Skeletal muscle tissue (tissue), 4 donors: ENCODE data around the gene SPACA7. TPM values are rescaled to one million over a fixed set of nuclear protein-coding genes. Genes with fewer than 3 reads are reported as not detected.

Source experiments
- H3K27ac ChIP-seq: one replicate; pipeline ENCODE4 v1.7.0; 2013; ENCODE audit warnings: mild to moderate bottlenecking, low read depth, low read length, inconsistent platforms
- H3K27me3 ChIP-seq, 3 donors: one replicate each; pipeline ENCODE4 v1.7.0; 2013; ENCODE audit warnings: low read length in 3 of 3; ENCODE audit not compliant: control insufficient read depth in 3 of 3, insufficient read depth in 3 of 3
- H3K36me3 ChIP-seq, 3 donors: one replicate each; pipeline ENCODE4 v1.7.0; 2013; ENCODE audit warnings: low read length in 3 of 3; ENCODE audit not compliant: control insufficient read depth in 3 of 3, insufficient read depth in 3 of 3
- H3K4me1 ChIP-seq, 3 donors: one replicate each; pipeline ENCODE4 v1.7.0; 2013; ENCODE audit warnings: low read length in 3 of 3, mild to moderate bottlenecking in 3 of 3; ENCODE audit not compliant: control insufficient read depth in 3 of 3, insufficient read depth in 3 of 3
- H3K4me3 ChIP-seq, 3 donors: one replicate each; pipeline ENCODE4 v1.7.0; 2013; ENCODE audit warnings: low read length in 3 of 3
- H3K9ac ChIP-seq, 3 donors: one replicate each; pipeline ENCODE4 v1.7.0; 2013; ENCODE audit warnings: low read length in 3 of 3, mild to moderate bottlenecking in 3 of 3, moderate library complexity in 2 of 3, low read depth in 1 of 3
- H3K9me3 ChIP-seq, 3 donors: one replicate each; pipeline ENCODE4 v1.7.0; 2013; ENCODE audit warnings: low read length in 3 of 3; ENCODE audit not compliant: control insufficient read depth in 3 of 3
- total RNA-seq: library from RNA; depleted of rRNA; stranded (reverse); fragments of >200 nt; gene quantifications from one replicate; pipeline ENCODE4 v1.2.3, GENCODE V29; 2014
- donor health status: Osteomylitis.

SPACA7 gene
- total RNA-seq, 1 donor from 2014 or later: not detected

DNA sequence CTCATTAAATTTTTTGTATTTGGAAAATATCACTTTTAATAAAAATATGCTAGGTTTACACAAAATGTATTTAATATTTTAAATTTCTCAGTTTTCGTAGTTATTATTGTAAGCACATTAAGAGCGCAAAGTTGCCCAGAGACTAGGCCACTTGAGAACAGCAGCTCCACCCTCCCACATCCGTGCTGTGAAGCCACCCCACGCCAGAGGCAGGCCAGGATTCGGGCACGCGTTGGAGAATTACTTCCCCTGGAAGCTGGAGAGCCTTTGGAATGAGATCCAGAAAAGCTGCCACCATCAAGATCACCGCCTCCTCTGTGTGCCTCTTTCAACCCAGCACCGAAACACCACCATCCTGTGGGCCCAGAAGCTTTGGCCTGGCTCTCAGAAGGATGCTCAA is 41.0 kb upstream of the SPACA7 start:
- Histone ChIP-seq H3K27me3 (peaks cover 26 to 31% (median 30%) of the 10 kb centered on the region in 3 donors), H3K9me3 (no peaks in the 10 kb centered on the region), H3K36me3 (no peaks in the 10 kb centered on the region), H3K4me1 (no peaks in the 10 kb centered on the region), H3K4me3 (no peak overlapping the region), H3K9ac (no peak overlapping the region), H3K27ac (no peak overlapping the region)

DNA sequence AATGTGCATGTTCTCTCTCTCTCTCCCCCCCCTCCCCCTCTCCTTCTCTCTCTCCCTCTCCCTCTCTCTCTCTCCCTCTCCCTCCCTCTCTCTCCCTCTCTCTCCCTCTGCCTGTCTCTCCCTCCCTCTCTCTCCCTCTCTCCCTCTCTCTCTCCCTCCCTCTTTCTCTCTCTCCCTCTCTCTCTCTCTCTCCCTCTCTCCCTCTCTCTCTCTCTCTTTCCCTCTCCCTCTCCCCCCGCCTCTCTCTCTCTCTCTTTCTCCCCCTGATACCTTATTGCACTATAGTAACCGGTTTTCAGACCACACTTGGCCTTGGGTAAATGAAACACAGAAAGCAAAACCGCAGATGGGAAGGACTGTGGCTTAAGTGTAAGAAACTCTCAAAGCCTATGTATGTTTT is 34.7 kb upstream of the SPACA7 start:
- Histone ChIP-seq H3K4me1 (no peaks in the 10 kb centered on the region), H3K27me3 (peaks cover 10 to 28% (median 22%) of the 10 kb centered on the region in 3 donors), H3K9me3 (no peaks in the 10 kb centered on the region), H3K9ac (no peak overlapping the region), H3K27ac (no peak overlapping the region), H3K4me3 (no peak overlapping the region), H3K36me3 (no peaks in the 10 kb centered on the region)

DNA sequence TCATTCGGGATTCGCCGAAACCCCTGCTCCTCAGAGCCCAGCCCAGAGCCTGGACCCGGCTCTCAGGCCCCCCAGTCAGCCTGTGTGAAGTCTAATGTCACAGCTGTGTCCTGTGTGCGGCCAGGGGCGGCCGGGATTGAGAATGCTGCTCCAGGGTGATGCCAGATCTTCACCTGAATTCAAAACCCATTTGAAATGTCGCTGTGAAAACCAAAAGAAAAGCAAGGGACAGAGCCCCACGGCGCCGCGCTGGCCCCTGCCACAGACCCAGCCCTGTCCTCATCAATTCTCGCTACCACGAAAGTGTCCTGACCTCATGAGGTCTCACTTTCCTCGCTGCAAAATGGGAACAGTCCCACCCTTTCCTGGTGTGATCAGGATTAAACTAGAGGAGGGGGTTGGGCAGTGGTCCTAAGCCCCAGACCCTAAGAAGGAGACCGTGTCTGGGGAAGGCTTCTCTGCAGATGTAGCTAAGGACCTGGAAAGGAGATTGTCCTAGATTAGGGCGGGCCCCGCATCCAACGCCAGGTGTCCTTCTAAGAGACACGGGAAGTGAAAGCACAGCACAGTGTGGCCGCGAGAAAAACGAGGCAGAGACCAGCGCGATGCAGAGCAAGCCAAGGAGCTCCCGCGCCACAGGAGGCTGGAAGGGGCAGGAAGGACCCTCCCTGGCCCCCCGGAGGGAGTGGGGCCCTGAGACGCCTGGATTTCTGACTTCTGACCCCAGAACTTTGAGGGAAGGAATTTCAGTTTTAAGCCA is 34.0 kb upstream of the SPACA7 start:
- Histone ChIP-seq H3K4me3 (peak overlapping the region in 1 of 3 donors; percentile 6), H3K36me3 (no peaks in the 10 kb centered on the region), H3K27me3 (peaks cover 11 to 34% (median 27%) of the 10 kb centered on the region in 3 donors), H3K27ac (no peak overlapping the region), H3K9ac (no peak overlapping the region), H3K9me3 (no peaks in the 10 kb centered on the region), H3K4me1 (no peaks in the 10 kb centered on the region)

DNA sequence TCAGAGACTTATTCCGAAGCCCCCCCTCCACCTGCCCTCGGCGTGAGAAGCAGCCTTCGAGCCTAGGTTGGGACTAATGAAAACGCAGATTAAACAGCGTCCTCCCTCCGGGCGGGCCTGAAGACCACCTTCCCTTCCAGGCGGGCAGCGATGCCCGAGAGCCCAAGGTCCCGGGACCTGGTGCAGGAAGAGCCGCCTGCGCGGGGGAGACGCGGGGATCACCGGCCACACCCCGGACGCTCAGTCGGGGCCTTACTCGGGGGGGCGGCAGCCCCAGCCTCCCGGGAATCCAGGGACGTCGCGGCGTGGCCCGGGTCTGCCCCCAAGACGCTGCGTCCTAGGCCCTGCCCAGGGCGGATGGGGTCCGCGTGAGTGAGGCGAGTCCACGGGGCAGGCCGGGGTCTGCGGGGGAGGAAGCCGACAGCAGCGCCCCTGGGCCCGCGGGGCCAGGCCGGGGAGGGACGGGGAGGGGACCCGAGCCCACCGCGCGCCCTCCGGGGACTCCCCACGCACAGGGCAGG is 33.3 kb upstream of the SPACA7 start:
- peaks cover 15 to 36% (median 27%) of the 10 kb centered on the region in 3 donors for H3K27me3 ChIP-seq
- H3K4me3 ChIP-seq: no peak overlapping the region
- no peak overlapping the region for H3K27ac ChIP-seq
- no peaks in the 10 kb centered on the region for H3K9me3 ChIP-seq
- H3K4me1 ChIP-seq: no peaks in the 10 kb centered on the region
- H3K36me3 ChIP-seq: no peaks in the 10 kb centered on the region
- H3K9ac ChIP-seq: no peak overlapping the region

DNA sequence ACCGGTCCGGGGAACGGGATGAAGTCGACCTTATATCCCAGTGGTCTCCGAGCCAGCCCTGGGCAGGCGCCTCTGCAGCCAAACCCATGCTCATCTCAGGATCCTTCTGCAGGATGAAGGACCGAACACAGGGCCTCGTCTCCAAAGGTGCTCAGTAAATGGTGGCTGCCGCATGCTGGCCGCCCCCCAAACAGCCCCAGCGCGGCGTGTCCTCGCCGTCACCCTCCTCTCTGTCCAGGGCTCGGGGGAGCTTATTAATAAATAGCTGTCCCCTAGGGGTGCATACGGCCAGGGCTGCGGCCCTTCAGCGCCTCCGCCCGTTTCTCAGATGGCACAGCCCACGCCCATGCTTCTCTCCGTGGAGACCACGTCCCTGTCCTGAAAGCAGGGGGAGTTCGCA is 32.6 kb upstream of the SPACA7 start:
- Histone ChIP-seq H3K9me3 (no peaks in the 10 kb centered on the region), H3K27ac (no peak overlapping the region), H3K27me3 (peaks cover 19 to 42% (median 32%) of the 10 kb centered on the region in 3 donors)

DNA sequence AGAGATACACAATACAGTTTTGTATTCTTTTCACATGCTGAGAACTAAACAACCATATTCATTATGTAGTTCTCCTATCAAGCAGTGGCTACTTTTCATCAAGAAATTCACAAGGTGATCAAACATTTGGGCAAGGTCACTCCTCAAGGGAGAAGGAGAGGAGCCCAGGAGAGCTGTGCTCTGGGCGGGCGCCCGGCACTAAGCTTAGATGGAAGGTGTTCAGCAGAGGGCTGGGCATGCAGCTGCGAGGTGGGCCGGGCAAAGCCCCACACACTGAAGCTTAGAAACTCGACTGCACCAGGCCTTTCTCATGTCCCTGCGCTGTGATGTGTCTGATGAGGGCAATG is 30.4 kb upstream of the SPACA7 start:
- Histone ChIP-seq H3K4me1 (no peaks in the 10 kb centered on the region), H3K27me3 (peaks cover 22 to 52% (median 37%) of the 10 kb centered on the region in 3 donors), H3K27ac (no peak overlapping the region), H3K4me3 (no peak overlapping the region), H3K9ac (no peak overlapping the region), H3K36me3 (no peaks in the 10 kb centered on the region), H3K9me3 (no peaks in the 10 kb centered on the region)

More for the DNA sequence above, 32.6 kb upstream of the SPACA7 start:
- Histone ChIP-seq H3K9ac (no peak overlapping the region), H3K4me1 (no peaks in the 10 kb centered on the region), H3K36me3 (no peaks in the 10 kb centered on the region), H3K4me3 (no peak overlapping the region)

DNA sequence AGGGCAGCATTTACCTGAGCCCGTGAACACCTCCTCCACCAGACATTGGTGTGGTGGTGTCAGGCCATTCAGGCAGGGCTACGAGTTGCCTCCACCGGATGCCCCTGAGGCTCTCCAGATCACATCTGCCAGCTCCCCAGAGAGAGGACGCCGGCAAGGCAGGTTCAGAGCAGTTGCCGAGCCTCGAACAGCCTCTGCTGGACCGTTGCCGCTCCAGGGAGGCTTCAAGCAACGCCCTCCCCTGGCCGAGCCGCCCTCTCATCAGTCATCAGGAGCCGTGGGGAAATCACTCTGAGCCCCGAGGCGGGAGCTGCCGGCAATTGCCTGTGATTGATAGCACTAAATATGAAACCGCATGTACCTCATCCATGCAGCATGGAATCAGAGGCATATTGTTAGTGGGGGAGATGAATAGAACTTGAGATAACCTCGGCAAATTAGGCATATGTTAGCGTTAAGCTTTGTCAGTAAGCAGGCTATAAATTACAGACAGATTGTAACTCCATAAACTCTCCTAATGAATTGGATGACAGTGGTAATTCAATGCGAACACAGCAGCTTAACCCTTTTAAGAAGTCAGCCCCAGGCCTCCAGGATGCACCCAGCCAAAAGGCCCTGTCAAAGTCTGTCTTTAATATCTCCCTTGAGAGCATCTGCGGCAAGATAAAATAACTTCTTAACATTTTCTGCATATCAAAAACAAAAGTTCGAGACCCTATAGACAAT is 29.8 kb upstream of the SPACA7 start:
- Histone ChIP-seq H3K27ac (no peak overlapping the region), H3K9ac (no peak overlapping the region), H3K36me3 (no peaks in the 10 kb centered on the region), H3K27me3 (peaks cover 27 to 52% (median 37%) of the 10 kb centered on the region in 3 donors), H3K4me3 (no peak overlapping the region), H3K9me3 (no peaks in the 10 kb centered on the region), H3K4me1 (no peaks in the 10 kb centered on the region)

DNA sequence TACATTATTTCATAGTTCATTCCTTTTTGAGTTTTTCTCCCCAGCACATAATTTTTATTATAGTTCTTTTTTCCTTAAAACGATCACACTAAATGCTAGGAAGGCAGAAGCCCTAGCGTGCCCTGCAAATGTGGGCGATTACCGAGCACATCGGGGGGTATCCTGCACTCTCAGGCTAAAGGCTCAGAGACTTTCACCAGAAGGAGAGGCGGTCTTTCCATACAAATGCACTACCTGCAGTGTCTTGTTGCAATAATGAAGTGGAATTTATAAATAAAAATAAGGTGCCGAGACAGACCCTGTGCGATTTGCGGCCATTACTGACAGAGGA is 29.3 kb upstream of the SPACA7 start:
- Histone ChIP-seq H3K27ac (no peak overlapping the region), H3K9me3 (no peaks in the 10 kb centered on the region), H3K4me1 (no peaks in the 10 kb centered on the region), H3K36me3 (no peaks in the 10 kb centered on the region), H3K9ac (no peak overlapping the region), H3K4me3 (no peak overlapping the region), H3K27me3 (peaks cover 28 to 52% (median 36%) of the 10 kb centered on the region in 3 donors)

DNA sequence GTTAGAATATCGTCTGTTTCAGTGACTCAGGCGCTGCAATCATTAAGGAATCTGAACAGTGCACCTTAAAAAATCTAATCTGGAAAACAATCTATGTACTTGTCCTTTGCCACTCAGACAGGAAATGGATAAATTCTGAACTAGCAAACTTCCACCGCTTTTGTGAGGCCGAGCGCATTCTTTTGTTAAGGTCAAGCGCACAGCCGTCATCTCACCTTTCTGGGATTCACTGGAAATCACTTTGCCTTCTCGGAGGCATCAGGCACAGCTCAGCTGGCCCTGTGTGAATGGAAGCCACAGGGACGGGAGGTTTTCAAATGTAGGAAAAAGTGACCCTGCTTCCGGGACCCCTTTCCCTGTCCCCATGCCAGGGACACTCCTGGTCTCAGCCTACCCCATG is 28.2 kb upstream of the SPACA7 start:
- Histone ChIP-seq H3K9ac (no peak overlapping the region), H3K27ac (no peak overlapping the region), H3K9me3 (no peaks in the 10 kb centered on the region), H3K4me3 (no peak overlapping the region), H3K27me3 (peaks cover 25 to 42% (median 30%) of the 10 kb centered on the region in 3 donors), H3K4me1 (no peaks in the 10 kb centered on the region), H3K36me3 (no peaks in the 10 kb centered on the region)

DNA sequence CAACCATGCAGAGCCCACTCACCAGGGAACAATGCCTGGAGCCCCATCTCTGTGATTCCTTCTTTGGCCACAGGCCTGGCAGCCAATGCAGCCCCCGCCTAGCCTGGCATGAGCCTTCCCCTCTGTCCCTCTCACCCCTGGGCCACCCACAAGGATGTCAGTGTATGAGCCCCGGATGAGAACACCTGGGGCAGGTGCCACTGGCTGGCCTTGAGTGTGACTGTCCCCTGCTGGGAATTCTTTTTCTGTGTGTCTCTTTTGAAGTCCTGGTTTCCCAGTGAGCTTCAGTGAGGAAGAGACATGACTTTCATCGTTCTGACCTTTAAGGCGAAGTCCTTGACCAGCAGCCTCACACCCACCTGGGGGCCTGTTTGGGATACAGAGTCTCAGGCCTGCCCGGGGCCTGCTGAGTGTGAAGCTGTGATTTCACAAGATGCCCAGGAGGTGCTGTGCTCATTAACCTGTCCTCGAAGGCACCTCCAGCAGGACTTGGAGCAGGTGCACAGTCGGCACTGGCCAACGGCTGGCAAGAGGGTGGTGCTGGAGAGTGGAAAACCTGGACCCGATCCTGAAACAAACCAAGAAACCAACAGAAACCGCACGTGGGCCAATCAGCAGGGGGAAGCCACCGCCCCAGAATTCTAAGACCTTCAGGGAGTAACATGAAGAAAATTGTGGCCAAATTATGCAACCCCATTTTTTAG is 27.4 kb upstream of the SPACA7 start:
- Histone ChIP-seq H3K9me3 (no peaks in the 10 kb centered on the region), H3K27ac (no peak overlapping the region), H3K4me3 (no peak overlapping the region), H3K9ac (no peak overlapping the region), H3K36me3 (no peaks in the 10 kb centered on the region), H3K4me1 (no peaks in the 10 kb centered on the region), H3K27me3 (peaks cover 25 to 40% (median 30%) of the 10 kb centered on the region in 3 donors)
